Prostate gland (tissue), 2 donors: Measurements from ENCODE around the gene GPRIN3.

ENCODE experiments used
- CTCF ChIP-seq, 4 experiments: fragments of 200-600 bp in 2 of 4; fragments of 450-650 bp in 2 of 4; sonication (generic) in 2 of 4; IDR thresholded peaks; 1 replicate in 3 of 4; 2 replicates in 1 of 4; pipeline ENCODE4 v1.5.1; 2016 to 2019; ENCODE audit warnings: antibody characterized with exemption in 4 of 4, mild to moderate bottlenecking in 2 of 4, moderate library complexity in 2 of 4
- POLR2AphosphoS5 ChIP-seq: sonication (generic); formaldehyde crosslinking; IDR thresholded peaks from one replicate; pipeline ENCODE4 v1.6.1; 2017; ENCODE audit warnings: antibody characterized with exemption

- TF ChIP-seq CTCF (IDR thresholded peaks at IDR 0.05) (no peak), POLR2AphosphoS5 (no peak)
Observed at GRCh38 chr4:89316931-89317366, 9.3 kb upstream of the GPRIN3 start.
